Measurements from ENCODE around the gene LRP1B. TPM values are rescaled to one million over a fixed set of nuclear protein-coding genes. Genes with fewer than 3 reads are reported as not detected.

Gene LRP1B
- total RNA-seq, 1 experiment from 2014 or later = 0.52 TPM

DNA sequence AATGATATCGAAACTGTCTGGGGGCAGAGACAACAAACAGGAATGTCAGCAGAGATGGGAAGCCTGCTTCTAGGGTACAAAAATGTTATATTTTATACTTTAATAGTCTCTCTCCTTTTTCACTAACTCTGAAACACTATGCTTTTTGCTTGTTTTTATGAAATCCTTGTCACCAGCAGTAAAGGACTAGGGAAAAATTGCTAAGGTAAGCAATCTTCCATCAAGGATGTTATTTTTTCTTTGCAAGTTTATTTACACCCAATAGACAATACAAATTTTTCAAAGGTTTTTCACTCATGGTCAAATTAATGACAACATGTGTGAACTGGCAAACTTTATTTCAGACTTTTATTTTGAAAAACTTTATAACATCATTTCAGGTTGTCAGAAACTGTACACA, 1884.8 kb downstream of the LRP1B start (continued):
- TF ChIP-seq ETV6 (CRISPR knock-in tag; IDR thresholded peaks at IDR 0.05) (no peak), JAZF1 (CRISPR knock-in tag; IDR thresholded peaks at IDR 0.05) (no peak), MYBL2 (CRISPR knock-in tag; IDR thresholded peaks at IDR 0.05) (no peak), PRRX2 (CRISPR knock-in tag; IDR thresholded peaks at IDR 0.05) (no peak)

DNA sequence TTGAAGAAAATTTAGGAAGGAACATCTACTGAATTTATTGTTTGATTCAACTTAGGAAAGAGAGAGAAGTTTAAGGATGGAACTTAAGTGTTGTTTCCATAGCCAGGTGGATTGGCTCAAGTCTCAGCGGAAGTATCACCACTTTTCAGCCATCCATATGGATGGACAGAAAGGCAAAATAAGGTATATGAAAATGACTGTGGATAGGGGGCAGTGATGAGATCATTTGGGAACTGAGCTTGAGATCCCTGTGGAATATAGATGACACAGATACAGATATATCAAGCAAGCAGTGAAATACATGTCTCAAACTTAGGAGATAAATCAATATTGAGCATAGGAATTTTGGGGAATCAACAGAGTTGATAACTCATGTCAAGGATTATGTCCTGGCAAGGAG, 1887.9 kb downstream of the LRP1B start:
- ATAC-seq (peak; percentile 61), DNase-seq (ENCODE audit: low spot score) (no peak)
- CTCF ChIA-PET = interaction anchor here (0.6 to 1.0 kb wide), 2 partner anchors 11 to 14 kb away, joined by 3 read pairs; no protein-coding TSS in a partner anchor

DNA sequence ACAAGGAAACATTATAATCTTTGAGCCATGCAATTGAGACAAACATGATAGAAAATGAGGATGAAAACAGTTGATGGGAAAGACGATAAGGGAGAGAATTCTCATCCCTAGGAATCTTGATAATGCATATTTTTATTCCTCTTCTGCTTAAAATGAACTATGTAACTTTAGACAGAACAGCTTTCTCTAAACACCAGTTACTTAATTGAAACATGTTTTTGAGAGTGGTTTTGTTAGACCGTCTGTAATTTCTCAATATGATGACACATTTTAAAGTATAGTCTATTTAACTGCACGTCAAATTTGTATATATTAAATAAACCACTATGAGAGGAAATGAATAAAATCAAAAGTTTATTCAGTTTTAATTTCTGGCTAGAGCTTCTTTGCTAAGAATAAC, 1896.7 kb downstream of the LRP1B start:
- ChIA-PET CTCF (no interaction called here), POLR2A (no interaction called here)
- no peaks in the 10 kb centered on the region for H3K27me3 Mint-ChIP-seq (ENCODE audit: low read depth)
- TF ChIP-seq, protein P1, sequence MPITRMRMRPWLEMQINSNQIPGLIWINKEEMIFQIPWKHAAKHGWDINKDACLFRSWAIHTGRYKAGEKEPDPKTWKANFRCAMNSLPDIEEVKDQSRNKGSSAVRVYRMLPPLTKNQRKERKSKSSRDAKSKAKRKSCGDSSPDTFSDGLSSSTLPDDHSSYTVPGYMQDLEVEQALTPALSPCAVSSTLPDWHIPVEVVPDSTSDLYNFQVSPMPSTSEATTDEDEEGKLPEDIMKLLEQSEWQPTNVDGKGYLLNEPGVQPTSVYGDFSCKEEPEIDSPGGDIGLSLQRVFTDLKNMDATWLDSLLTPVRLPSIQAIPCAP (CRISPR knock-in tag; IDR thresholded peaks at IDR 0.05) = no peak
- TF ChIP-seq, protein P2, sequence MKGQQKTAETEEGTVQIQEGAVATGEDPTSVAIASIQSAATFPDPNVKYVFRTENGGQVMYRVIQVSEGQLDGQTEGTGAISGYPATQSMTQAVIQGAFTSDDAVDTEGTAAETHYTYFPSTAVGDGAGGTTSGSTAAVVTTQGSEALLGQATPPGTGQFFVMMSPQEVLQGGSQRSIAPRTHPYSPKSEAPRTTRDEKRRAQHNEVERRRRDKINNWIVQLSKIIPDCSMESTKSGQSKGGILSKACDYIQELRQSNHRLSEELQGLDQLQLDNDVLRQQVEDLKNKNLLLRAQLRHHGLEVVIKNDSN (CRISPR knock-in tag; IDR thresholded peaks at IDR 0.05) = no peak
- TF ChIP-seq, protein P3, sequence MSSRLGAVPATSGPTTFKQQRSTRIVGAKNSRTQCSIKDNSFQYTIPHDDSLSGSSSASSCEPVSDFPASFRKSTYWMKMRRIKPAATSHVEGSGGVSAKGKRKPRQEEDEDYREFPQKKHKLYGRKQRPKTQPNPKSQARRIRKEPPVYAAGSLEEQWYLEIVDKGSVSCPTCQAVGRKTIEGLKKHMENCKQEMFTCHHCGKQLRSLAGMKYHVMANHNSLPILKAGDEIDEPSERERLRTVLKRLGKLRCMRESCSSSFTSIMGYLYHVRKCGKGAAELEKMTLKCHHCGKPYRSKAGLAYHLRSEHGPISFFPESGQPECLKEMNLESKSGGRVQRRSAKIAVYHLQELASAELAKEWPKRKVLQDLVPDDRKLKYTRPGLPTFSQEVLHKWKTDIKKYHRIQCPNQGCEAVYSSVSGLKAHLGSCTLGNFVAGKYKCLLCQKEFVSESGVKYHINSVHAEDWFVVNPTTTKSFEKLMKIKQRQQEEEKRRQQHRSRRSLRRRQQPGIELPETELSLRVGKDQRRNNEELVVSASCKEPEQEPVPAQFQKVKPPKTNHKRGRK (CRISPR knock-in tag; IDR thresholded peaks at IDR 0.05; ENCODE audit: borderline replicate concordance) = no peak
- TF ChIP-seq JAZF1 (CRISPR knock-in tag; IDR thresholded peaks at IDR 0.05) (no peak), ZNF317 (CRISPR knock-in tag; IDR thresholded peaks at IDR 0.05; ENCODE audit: borderline replicate concordance, low read depth) (no peak), TP53 (CRISPR knock-in tag; IDR thresholded peaks at IDR 0.05) (no peak), NFYB (CRISPR knock-in tag; conservative IDR thresholded peaks at IDR 0.05; ENCODE audit: low read depth) (no peak), SOX15 (CRISPR knock-in tag; IDR thresholded peaks at IDR 0.05) (no peak), ATF1 (CRISPR knock-in tag; IDR thresholded peaks at IDR 0.05) (no peak), ZBTB21 (CRISPR knock-in tag; IDR thresholded peaks at IDR 0.05; ENCODE audit: borderline replicate concordance) (no peak), SMAD3 (CRISPR knock-in tag; IDR thresholded peaks at IDR 0.05; ENCODE audit: borderline replicate concordance) (no peak), FOXP1 (CRISPR knock-in tag; IDR thresholded peaks at IDR 0.05; ENCODE audit: borderline replicate concordance) (no peak), TEAD4 (CRISPR knock-in tag; IDR thresholded peaks at IDR 0.05) (no peak), SMAD4 (CRISPR knock-in tag; IDR thresholded peaks at IDR 0.05) (no peak)
- TF ChIP-seq, protein P4, sequence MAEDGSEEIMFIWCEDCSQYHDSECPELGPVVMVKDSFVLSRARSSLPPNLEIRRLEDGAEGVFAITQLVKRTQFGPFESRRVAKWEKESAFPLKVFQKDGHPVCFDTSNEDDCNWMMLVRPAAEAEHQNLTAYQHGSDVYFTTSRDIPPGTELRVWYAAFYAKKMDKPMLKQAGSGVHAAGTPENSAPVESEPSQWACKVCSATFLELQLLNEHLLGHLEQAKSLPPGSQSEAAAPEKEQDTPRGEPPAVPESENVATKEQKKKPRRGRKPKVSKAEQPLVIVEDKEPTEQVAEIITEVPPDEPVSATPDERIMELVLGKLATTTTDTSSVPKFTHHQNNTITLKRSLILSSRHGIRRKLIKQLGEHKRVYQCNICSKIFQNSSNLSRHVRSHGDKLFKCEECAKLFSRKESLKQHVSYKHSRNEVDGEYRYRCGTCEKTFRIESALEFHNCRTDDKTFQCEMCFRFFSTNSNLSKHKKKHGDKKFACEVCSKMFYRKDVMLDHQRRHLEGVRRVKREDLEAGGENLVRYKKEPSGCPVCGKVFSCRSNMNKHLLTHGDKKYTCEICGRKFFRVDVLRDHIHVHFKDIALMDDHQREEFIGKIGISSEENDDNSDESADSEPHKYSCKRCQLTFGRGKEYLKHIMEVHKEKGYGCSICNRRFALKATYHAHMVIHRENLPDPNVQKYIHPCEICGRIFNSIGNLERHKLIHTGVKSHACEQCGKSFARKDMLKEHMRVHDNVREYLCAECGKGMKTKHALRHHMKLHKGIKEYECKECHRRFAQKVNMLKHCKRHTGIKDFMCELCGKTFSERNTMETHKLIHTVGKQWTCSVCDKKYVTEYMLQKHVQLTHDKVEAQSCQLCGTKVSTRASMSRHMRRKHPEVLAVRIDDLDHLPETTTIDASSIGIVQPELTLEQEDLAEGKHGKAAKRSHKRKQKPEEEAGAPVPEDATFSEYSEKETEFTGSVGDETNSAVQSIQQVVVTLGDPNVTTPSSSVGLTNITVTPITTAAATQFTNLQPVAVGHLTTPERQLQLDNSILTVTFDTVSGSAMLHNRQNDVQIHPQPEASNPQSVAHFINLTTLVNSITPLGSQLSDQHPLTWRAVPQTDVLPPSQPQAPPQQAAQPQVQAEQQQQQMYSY (CRISPR knock-in tag; IDR thresholded peaks at IDR 0.05) = no peak
- TF ChIP-seq, protein P5, sequence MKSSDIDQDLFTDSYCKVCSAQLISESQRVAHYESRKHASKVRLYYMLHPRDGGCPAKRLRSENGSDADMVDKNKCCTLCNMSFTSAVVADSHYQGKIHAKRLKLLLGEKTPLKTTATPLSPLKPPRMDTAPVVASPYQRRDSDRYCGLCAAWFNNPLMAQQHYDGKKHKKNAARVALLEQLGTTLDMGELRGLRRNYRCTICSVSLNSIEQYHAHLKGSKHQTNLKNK (CRISPR knock-in tag; IDR thresholded peaks at IDR 0.05) = no peak
- TF ChIP-seq, protein P6, sequence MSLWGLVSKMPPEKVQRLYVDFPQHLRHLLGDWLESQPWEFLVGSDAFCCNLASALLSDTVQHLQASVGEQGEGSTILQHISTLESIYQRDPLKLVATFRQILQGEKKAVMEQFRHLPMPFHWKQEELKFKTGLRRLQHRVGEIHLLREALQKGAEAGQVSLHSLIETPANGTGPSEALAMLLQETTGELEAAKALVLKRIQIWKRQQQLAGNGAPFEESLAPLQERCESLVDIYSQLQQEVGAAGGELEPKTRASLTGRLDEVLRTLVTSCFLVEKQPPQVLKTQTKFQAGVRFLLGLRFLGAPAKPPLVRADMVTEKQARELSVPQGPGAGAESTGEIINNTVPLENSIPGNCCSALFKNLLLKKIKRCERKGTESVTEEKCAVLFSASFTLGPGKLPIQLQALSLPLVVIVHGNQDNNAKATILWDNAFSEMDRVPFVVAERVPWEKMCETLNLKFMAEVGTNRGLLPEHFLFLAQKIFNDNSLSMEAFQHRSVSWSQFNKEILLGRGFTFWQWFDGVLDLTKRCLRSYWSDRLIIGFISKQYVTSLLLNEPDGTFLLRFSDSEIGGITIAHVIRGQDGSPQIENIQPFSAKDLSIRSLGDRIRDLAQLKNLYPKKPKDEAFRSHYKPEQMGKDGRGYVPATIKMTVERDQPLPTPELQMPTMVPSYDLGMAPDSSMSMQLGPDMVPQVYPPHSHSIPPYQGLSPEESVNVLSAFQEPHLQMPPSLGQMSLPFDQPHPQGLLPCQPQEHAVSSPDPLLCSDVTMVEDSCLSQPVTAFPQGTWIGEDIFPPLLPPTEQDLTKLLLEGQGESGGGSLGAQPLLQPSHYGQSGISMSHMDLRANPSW (CRISPR knock-in tag; conservative IDR thresholded peaks at IDR 0.05; ENCODE audit: low read depth) = no peak

More for the DNA sequence above, 1887.9 kb downstream of the LRP1B start:
- POLR2A ChIA-PET = no interaction called here
- H3K4me1 Mint-ChIP-seq = peaks cover 4% of the 10 kb centered on the region; the same call in 1 of the 2 replicates
- TF ChIP-seq JUN (CRISPR knock-in tag; IDR thresholded peaks at IDR 0.05) = no peak
- TF ChIP-seq, protein P2 (CRISPR knock-in tag; IDR thresholded peaks at IDR 0.05) = no peak
- TF ChIP-seq ZNF232 (CRISPR knock-in tag; IDR thresholded peaks at IDR 0.05) = no peak
- TF ChIP-seq, protein P5 (CRISPR knock-in tag; IDR thresholded peaks at IDR 0.05) = no peak
- TF ChIP-seq ZNF416 (CRISPR knock-in tag; IDR thresholded peaks at IDR 0.05) = no peak
- no peak for TF ChIP-seq HMGA2 (CRISPR knock-in tag; IDR thresholded peaks at IDR 0.05)
- TF ChIP-seq TP53 (CRISPR knock-in tag; IDR thresholded peaks at IDR 0.05) = no peak
- H3K27me3 Mint-ChIP-seq (ENCODE audit: low read depth) = no peaks in the 10 kb centered on the region
- no peak overlapping the region for H3K4me3 Mint-ChIP-seq
- no peaks in the 10 kb centered on the region for H3K9me3 Mint-ChIP-seq
- no peak overlapping the region for H3K27ac Mint-ChIP-seq
- no peaks in the 10 kb centered on the region for H3K36me3 Mint-ChIP-seq

More for the DNA sequence above, 1896.7 kb downstream of the LRP1B start:
- Mint-ChIP-seq H3K36me3 (no peaks in the 10 kb centered on the region), H3K27ac (no peak overlapping the region), H3K4me3 (no peak overlapping the region), H3K9me3 (no peaks in the 10 kb centered on the region), H3K4me1 (no peaks in the 10 kb centered on the region)
- no peak for ATAC-seq
- no peak for DNase-seq (ENCODE audit: low spot score)

Measured in WTC11 (cell line).